Measurements from ENCODE around the gene ATF1.
"Not testable (repeated sequence)": the region's sequence is repeated elsewhere in the genome, so short reads cannot be mapped to it uniquely, and the experiment has no call there.

The ATF1 gene

DNA sequence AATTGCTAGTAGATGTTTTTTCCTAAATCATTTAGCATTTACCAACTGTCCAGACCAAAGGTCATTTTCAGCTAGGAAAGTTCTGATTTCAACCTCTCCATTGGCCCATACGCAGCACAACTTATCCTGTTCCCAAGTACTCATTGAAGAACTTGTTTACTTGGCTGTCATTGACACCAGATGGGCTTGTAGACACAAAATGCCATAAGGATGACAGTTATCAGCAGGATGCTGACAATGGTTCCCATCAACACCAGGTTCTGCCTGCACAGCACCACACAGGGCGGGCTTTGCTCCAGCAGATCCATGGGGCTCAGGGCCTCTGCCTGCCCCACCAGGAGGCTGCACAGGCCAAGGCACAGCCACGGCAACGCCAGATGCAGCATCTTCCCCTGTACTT, 42.3 kb downstream of the ATF1 start:
- no peak for DNase-seq

- DNase-seq: not testable (repeated sequence)
Observed at GRCh38 chr12:50809131-50809530, 45.2 kb downstream of the ATF1 start.

DNA sequence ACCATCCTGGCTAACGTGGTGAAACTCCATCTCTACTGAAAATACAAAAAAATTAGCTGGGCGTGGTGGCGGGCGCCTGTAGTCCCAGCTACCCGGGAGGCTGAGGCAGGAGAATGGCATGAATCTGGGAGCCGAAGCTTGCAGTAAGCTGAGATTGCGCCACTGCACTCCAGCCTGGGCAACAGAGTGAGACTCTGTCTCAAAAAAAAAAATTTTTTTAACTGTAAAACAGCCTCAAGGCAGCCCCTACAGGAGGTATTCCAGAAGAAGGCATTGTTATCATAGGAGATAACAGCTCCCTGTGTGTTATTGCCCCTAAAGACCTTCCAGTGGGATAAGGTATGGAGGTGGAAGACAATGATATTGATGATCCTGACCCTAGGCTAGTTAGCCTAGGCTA, 51.0 kb downstream of the ATF1 start:
- DNase-seq: not testable (repeated sequence)

DNA sequence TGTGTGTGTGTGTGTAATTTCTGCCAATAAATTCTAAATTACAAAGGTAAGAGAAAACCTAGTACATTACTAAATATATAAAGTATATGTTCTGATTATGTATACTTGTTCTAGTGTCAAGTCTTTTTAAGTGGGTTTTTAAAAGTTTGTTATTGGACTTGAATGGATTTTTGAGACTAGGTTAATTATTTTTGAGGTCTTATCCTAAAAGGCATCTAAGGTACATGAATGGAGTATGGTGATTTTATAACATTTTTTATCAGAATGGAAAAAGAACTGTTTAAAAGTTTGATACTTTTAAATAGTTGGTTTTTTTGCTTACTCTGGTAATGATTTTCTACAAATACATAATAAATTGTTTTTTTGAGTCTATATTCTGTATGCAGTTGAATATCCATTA, 56.3 kb downstream of the ATF1 start:
- no peak for DNase-seq

GRCh38 chr12:50822082-50822481, 58.2 kb downstream of the ATF1 start:
- DNase-seq: no peak

GRCh38 chr12:50823724-50824123, 59.8 kb downstream of the ATF1 start:
- not testable (repeated sequence) for DNase-seq

- no peak for DNase-seq
Observed at GRCh38 chr12:50824914-50825313, 61.0 kb downstream of the ATF1 start.

- peak; percentile 47 for DNase-seq
Observed at GRCh38 chr12:50825372-50825838, 61.5 kb downstream of the ATF1 start.

DNA sequence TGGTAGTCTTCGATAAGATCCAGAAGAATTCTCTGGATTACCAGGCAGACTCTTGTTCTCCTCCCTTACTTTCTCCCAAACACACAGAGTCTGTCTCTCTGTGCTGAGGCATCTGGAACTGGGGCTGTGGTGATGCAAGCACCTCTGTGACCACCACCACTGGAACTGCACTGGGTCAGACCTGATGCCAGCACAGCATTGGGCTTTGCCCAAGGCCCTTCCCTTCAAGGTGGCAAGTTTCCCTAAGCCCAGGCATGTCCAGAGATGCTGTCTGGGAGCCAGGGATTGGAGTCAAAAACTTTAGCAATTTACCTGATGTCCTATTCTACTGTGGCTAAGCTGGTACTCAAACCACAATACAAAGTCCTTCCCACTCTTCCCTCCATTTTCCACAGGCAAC, 64.2 kb downstream of the ATF1 start:
- no peak for DNase-seq

- DNase-seq: no peak
Observed at GRCh38 chr12:50828886-50829285, 65.0 kb downstream of the ATF1 start.

GRCh38 chr12:50833801-50834200, 69.9 kb downstream of the ATF1 start:
- DNase-seq: not testable (repeated sequence)

DNA sequence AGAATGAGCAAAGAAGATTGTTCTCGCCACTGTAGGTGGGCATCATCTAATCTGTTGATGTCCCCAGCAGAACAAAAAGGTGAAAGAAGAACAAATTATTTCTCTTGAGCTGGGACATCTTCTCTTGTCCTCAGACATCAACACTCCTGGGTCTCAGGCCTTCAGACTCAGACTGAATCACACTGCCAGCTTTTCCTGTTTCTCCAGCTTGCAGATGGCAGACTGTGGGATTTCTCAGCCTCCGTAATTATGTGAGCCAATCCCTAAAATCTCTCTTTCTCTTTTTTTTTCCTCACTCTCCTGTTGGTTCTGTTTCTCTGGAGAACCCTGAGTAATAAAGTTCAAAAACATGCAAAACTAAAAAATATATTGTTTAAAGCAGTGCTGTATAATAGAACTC, 75.1 kb downstream of the ATF1 start:
- DNase-seq: no peak

DNA sequence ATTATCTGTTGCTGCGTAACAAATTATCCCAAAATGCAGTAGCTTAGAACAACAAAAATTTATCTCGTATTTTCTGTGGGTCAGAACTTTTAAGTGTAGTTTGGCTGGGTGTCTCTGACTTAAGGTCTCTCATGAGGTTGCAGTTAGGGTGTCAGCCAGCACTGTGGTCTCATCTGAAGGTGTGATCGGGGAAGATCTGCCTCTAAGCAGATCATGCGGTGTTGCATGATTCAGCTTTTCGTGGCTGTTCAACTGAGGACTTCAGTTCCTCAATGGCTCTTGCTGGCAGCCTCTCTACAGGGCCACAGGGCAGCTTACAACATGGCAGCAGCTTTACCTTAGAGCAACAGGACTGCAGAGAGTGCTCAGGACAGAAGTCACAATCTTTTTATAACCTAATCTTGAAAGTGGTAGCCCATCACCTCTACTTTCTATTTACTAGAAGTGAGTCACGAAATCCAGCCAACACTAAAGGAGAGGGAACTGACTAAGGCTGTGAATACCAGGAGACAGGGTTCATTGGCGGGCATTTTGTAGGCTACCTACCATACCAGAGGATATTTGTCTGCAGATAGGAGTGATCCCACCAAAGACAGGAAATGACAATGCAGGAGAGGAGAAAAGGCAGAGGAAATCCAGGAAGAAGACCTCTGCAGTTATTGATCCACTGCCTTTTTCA, 77.0 kb downstream of the ATF1 start:
- DNase-seq: no peak

- DNase-seq: no peak
Observed at GRCh38 chr12:50841716-50842531, 78.0 kb downstream of the ATF1 start.

DNA sequence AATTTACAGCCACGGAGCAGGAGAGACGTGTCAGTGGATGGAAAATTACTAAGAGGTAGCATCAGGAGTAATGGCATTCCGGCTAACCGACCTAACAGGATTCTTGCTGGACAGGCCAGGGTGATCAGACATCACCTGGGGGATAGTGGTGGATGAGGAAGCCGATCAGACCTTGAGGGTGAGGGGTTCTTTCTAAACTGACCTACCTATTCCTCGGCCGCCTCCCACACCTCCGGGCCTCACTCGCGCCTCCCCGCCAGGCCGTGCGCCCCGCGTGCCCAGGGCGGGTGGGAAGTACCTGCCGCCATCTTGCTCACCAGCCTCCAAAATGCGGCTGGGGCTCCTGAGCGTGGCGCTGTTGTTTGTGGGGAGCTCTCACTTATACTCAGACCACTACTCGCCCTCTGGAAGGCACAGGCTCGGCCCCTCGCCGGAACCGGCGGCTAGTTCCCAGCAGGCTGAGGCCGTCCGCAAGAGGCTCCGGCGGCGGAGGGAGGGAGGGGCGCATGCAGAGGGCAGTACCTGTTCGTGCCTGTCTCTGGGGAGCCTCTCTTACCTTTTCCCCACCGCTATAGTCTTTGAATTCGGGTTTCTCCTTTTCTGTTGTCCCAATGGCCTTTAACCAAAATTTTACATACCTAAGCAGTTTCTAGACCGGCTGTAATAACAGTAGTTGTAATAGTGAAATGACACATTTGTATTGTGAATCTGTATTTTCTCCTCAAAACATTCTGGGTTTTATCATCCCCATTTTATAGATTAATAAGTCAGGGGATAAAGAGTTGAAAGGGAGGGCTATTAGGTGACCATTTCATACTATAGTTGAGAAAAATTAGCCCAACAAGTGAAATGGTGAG, 79.0 kb downstream of the ATF1 start, which contains the start of gene TMPRSS12:
TSS of gene TMPRSS12 (plus strand) at position 290 of the 857 bp plus-strand sequence. CDS start at position 329, 39 bp downstream.
- no peak for DNase-seq

DNA sequence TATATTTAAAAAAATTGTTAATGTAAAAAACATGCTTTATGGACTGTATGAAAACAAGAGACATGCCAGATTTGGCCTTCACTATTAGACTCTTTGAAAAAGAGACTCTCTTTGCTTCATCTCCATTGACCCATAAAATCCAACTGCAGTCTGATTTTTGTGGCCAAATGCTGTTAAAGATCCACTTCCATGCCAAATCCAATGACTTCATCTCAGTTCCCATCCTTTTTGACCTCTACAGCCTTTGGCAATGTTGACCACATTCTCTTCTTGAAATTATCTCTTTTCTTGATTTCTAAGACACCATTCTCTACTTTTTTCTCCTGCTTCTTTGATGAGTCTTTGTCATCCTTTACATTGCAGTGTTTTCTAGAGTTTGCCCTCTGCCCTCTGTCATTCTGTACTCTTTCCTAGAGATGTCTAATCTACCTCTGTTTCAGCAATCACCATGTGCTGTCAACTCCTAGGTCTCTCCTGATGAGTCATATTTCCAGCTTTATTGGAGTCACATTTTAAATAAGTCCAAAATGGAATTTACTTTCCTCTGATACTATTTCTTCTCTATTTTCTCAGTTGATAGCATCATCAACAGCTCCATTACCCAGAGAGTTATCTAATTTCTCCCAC, 81.2 kb downstream of the ATF1 start:
- no peak for DNase-seq

GRCh38 chr12:50848963-50849362, 85.1 kb downstream of the ATF1 start:
- DNase-seq: no peak

DNA sequence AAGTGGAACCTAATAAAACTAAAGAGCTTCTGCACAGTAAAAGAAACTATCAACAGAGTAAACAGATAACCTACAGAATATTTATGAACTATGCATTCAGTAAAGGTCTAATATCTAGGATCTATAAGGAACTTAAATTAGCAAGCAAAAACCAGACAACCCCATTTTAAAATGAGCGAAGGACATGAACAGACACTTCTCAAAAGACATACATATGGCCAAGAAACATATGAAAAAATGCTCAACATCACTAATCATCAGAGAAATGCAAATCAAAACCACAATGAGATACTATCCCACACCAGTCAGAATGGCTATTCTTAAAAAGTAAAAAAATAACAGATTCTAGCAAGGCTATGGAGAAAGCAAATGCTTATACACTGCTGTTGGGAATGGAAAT, 91.3 kb downstream of the ATF1 start:
- DNase-seq: not testable (repeated sequence)

GRCh38 chr12:50855679-50856078, 91.8 kb downstream of the ATF1 start:
- DNase-seq: not testable (repeated sequence)

DNA sequence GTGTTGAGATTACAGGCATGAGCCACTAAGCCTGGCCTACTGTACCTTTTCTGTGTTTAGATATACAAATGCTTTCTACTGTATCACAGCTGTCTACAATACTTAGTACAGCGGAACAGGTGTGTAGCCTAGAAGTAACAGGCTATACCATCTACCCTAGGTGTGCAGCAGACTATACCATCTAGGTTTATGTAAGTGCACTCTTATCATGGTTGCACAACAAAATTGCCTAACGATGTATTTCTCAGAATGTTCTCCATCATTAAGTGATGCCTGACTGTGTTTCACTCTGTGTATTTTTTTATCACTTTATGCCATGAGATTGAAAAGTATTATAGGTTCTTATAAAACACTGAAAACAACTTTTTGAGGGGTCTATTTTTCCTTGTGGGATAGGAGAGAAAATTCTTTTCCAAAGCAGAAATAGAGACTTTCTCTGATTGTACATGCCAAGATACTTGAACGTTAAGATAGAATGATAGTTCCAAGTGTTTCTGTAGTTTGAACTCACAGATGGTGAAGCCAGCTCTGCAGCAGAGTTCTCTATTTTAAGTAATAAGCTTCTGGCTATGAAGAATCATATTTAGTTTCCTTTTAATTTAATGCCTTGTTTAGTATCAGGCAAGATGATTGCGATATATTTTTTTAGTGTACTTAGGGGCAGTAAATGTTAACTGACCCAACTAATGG, 95.9 kb downstream of the ATF1 start:
- no peak for DNase-seq

DNA sequence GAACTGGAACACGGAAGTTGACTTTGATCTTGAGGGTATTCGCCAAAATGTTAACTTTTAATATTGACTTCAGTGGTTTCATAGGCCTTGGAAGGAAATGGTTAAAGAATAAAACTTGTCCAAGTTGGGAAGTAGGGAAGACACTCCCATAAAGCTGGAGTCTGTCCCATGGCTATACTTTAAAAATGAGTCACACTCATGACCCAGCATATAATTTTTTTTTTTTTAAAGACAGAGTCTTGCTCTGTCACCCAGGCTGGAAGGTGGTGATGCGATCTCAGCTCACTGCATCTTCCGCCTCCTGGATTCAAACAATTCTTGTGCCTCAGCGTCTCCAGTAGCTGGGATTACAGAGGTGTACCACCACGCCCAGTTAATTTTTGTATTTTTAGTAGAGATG, 98.4 kb downstream of the ATF1 start:
- DNase-seq: no peak

GRCh38 chr12:50865266-50865665, 101.4 kb downstream of the ATF1 start:
- DNase-seq: no peak

Measured in activated CD4-positive, alpha-beta T cell treated with anti-CD3 and anti-CD28 coated beads, Interleukin-2, Interleukin-6, amounts not matched to agents 100 ng/mL and 50 ng/mL, durations not matched to agents 16 hours and 8 hours (primary cell).